Neural cell (in vitro differentiated cells): Measurements from ENCODE around the gene STX16. TPM values are rescaled to one million over a fixed set of nuclear protein-coding genes. Genes with fewer than 3 reads are reported as not detected.
A peak's percentile ranks its signal among the peaks of the same experiment; 100 is the strongest.

ENCODE experiments used
- H2AFZ ChIP-seq: fragments of 200-600, 300-800 bp; sonication (generic), shearing (Covaris generic); 2 replicates; pipeline ENCODE4 v1.6.0; 2014; ENCODE audit warnings: low read depth, mild to moderate bottlenecking, antibody characterized with exemption, low read length, moderate library complexity
- H3F3A ChIP-seq: fragments of 200-600 bp; shearing (Covaris generic); 2 replicates; pipeline ENCODE4 v1.6.1; 2016; ENCODE audit warnings: mild to moderate bottlenecking, moderate library complexity, mixed read lengths, antibody characterized with exemption, low read length; ENCODE audit not compliant: insufficient read depth, poor library complexity, severe bottlenecking
- H3K27ac ChIP-seq: fragments of 200-600, 300-800 bp; sonication (generic), shearing (Covaris generic); 2 replicates; pipeline ENCODE4 v1.5.1; 2014; ENCODE audit warnings: mild to moderate bottlenecking, low read length, moderate library complexity
- H3K27me3 ChIP-seq: fragments of 300-800, 200-600 bp; sonication (generic), shearing (Covaris generic); 2 replicates; pipeline ENCODE4 v1.6.0; 2014; ENCODE audit warnings: mild to moderate bottlenecking, low read depth, low read length, moderate library complexity; ENCODE audit not compliant: insufficient read depth
- H3K36me3 ChIP-seq: fragments of 300-800, 200-600 bp; sonication (generic), shearing (Covaris generic); 2 replicates; pipeline ENCODE4 v1.5.1; 2014; ENCODE audit warnings: mild to moderate bottlenecking, antibody characterized with exemption, low read length, moderate library complexity; ENCODE audit not compliant: insufficient read depth
- H3K4me2 ChIP-seq: fragments of 300-800, 200-600 bp; sonication (generic), shearing (Covaris generic); 2 replicates; pipeline ENCODE4 v1.6.0; 2014; ENCODE audit warnings: mild to moderate bottlenecking, low read length
- H3K4me3 ChIP-seq: fragments of 300-800, 200-600 bp; sonication (generic), shearing (Covaris generic); 2 replicates; pipeline ENCODE4 v1.5.1; 2014; ENCODE audit warnings: mild to moderate bottlenecking, low read length, moderate library complexity
- H3K79me2 ChIP-seq: fragments of 200-600 bp; shearing (Covaris generic); replicated peaks from 2 replicates; pipeline ENCODE4 v1.6.0; 2014; ENCODE audit warnings: mild to moderate bottlenecking, low read length, moderate library complexity; ENCODE audit not compliant: insufficient read depth
- H3K9ac ChIP-seq: fragments of 300-800, 200-600 bp; sonication (generic), shearing (Covaris generic); 2 replicates; pipeline ENCODE4 v1.6.1; 2016; ENCODE audit warnings: mild to moderate bottlenecking, low read length, mixed read lengths
- H3K9me2 ChIP-seq: fragments of 200-600 bp; shearing (Covaris generic); 2 replicates; pipeline ENCODE4 v1.6.1; 2016; ENCODE audit warnings: mild to moderate bottlenecking, low read length, mixed read lengths; ENCODE audit not compliant: insufficient read depth
- H3K9me3 ChIP-seq: fragments of 200-600, 300-800 bp; sonication (generic), shearing (Covaris generic); 2 replicates; pipeline ENCODE4 v1.6.1; 2016; ENCODE audit warnings: mild to moderate bottlenecking, mixed run types, low read length, moderate library complexity, mixed read lengths
- H4K20me1 ChIP-seq: fragments of 200-600 bp; shearing (Covaris generic); 2 replicates; pipeline ENCODE4 v1.6.1; 2016; ENCODE audit warnings: mild to moderate bottlenecking, mixed run types; ENCODE audit not compliant: insufficient read depth
- CTCF ChIP-seq: fragments of 450-650 bp; IDR thresholded peaks from 2 replicates; pipeline ENCODE4 v1.5.1; 2014; ENCODE audit warnings: antibody characterized with exemption, mild to moderate bottlenecking, moderate library complexity; ENCODE audit not compliant: poor library complexity, severe bottlenecking
- EP300 ChIP-seq: fragments of 450-650 bp; conservative IDR thresholded peaks from 2 replicates; pipeline ENCODE4 v1.6.1; 2014; ENCODE audit warnings: antibody characterized with exemption, mild to moderate bottlenecking, moderate library complexity; ENCODE audit not compliant: poor library complexity, severe bottlenecking
- EZH2 ChIP-seq: fragments of 200-600, 300-800 bp; shearing (Covaris generic), sonication (generic); IDR thresholded peaks from 2 replicates; pipeline ENCODE4 v1.6.1; 2014; ENCODE audit warnings: antibody characterized with exemption, low read length, borderline replicate concordance, mild to moderate bottlenecking; ENCODE audit not compliant: insufficient read depth, poor library complexity, severe bottlenecking
- MXI1 ChIP-seq: fragments of 450-650 bp; conservative IDR thresholded peaks from 2 replicates; pipeline ENCODE4 v1.6.1; 2014; ENCODE audit warnings: antibody characterized with exemption, mild to moderate bottlenecking; ENCODE audit not compliant: poor library complexity, severe bottlenecking
- POLR2AphosphoS5 ChIP-seq: IDR thresholded peaks from 2 replicates; pipeline ENCODE4 v1.6.1; 2012
- RAD21 ChIP-seq: fragments of 450-650 bp; conservative IDR thresholded peaks from 2 replicates; pipeline ENCODE4 v1.6.1; 2014; ENCODE audit warnings: antibody characterized with exemption, mild to moderate bottlenecking, moderate library complexity
- REST ChIP-seq: IDR thresholded peaks from 2 replicates; pipeline ENCODE4 v1.6.1; 2012; ENCODE audit warnings: borderline replicate concordance
- SMC3 ChIP-seq: fragments of 450-650 bp; conservative IDR thresholded peaks from 2 replicates; pipeline ENCODE4 v1.6.1; 2014; ENCODE audit warnings: antibody characterized with exemption, mild to moderate bottlenecking, moderate library complexity; ENCODE audit not compliant: poor library complexity
- TAF1 ChIP-seq: IDR thresholded peaks from 2 replicates; pipeline ENCODE4 v1.6.1; 2012; ENCODE audit warnings: low read depth
- polyA plus RNA-seq: library from polyadenylated mRNA; depleted of rRNA; stranded (reverse); fragments of >200 nt; gene quantifications from 2 replicates; pipeline ENCODE4 v1.2.3, GENCODE V29; 2014

Gene STX16
- polyA plus RNA-seq, 1 donor from 2014 or later = 120 TPM

- Histone ChIP-seq H3K9me2 (no peaks in the 10 kb centered on the region), H3K9me3 (no peaks in the 10 kb centered on the region), H3K27me3 (no peaks in the 10 kb centered on the region), H3K4me3 (peak overlapping the region; percentile 77), H3F3A (no peaks in the 10 kb centered on the region), H2AFZ (no peak overlapping the region), H3K4me2 (peak overlapping the region; percentile 61), H3K79me2 (peaks cover 87% of the 10 kb centered on the region), H3K9ac (no peak overlapping the region), H3K27ac (no peak overlapping the region), H4K20me1 (peaks cover 45% of the 10 kb centered on the region), H3K36me3 (no peaks in the 10 kb centered on the region)
- TF ChIP-seq SMC3 (no peak), RAD21 (no peak), REST (no peak), CTCF (no peak), EP300 (no peak), TAF1 (no peak), MXI1 (no peak), EZH2 (no peak), POLR2AphosphoS5 (no peak)
Observed at GRCh38 chr20:58656831-58657230, 5.7 kb downstream of the STX16 start.

- no peak overlapping the region for H3K9ac ChIP-seq
- peak overlapping the region; percentile 77 for H3K4me3 ChIP-seq
- H3K27ac ChIP-seq = no peak overlapping the region
- TF ChIP-seq SMC3 (no peak), RAD21 (no peak), EZH2 (no peak), TAF1 (no peak), MXI1 (no peak), CTCF (no peak), EP300 (no peak), REST (no peak), POLR2AphosphoS5 (no peak)
- H3K27me3 ChIP-seq = no peaks in the 10 kb centered on the region
- no peaks in the 10 kb centered on the region for H3K9me3 ChIP-seq
- no peak overlapping the region for H2AFZ ChIP-seq
- H3K79me2 ChIP-seq = peaks cover 83% of the 10 kb centered on the region
- no peaks in the 10 kb centered on the region for H3K36me3 ChIP-seq
- H3F3A ChIP-seq = no peaks in the 10 kb centered on the region
- H3K4me2 ChIP-seq = no peak overlapping the region
- peaks cover 45% of the 10 kb centered on the region for H4K20me1 ChIP-seq
- no peaks in the 10 kb centered on the region for H3K9me2 ChIP-seq
Observed at GRCh38 chr20:58657262-58657661, 6.2 kb downstream of the STX16 start.
